ENCODE measurements around the gene SPTSSB.

SPTSSB gene

GRCh38 chr3:161320837-161321236 is 50.5 kb downstream of the SPTSSB start:
- no peak for TF ChIP-seq CTCF (IDR thresholded peaks at IDR 0.05; ENCODE audit: control insufficient read depth, insufficient read depth, low read depth, low read length, missing control alignments)
- no peak for DNase-seq (ENCODE audit: low read depth)
- H3K4me3 ChIP-seq (ENCODE audit: control insufficient read depth, low read depth, low read length) = no peak overlapping the region

GRCh38 chr3:161319867-161320266 is 51.5 kb downstream of the SPTSSB start:
- DNase-seq (ENCODE audit: low read depth) = no peak
- no peak for TF ChIP-seq CTCF (IDR thresholded peaks at IDR 0.05; ENCODE audit: control insufficient read depth, insufficient read depth, low read depth, low read length, missing control alignments)
- no peak overlapping the region for H3K4me3 ChIP-seq (ENCODE audit: control insufficient read depth, low read depth, low read length)

- no peak overlapping the region for H3K4me3 ChIP-seq (ENCODE audit: control insufficient read depth, low read depth, low read length)
- no peak for TF ChIP-seq CTCF (IDR thresholded peaks at IDR 0.05; ENCODE audit: control insufficient read depth, insufficient read depth, low read depth, low read length, missing control alignments)
- DNase-seq (ENCODE audit: low read depth) = no peak
These were observed 54.2 kb downstream of the SPTSSB start for GRCh38 chr3:161317077-161317476.

GRCh38 chr3:161316006-161316689 is 55.2 kb downstream of the SPTSSB start:
- no peak for DNase-seq (ENCODE audit: low read depth)
- no peak for TF ChIP-seq CTCF (IDR thresholded peaks at IDR 0.05; ENCODE audit: control insufficient read depth, insufficient read depth, low read depth, low read length, missing control alignments)
- H3K4me3 ChIP-seq (ENCODE audit: control insufficient read depth, low read depth, low read length) = no peak overlapping the region

GRCh38 chr3:161314836-161315395 is 56.4 kb downstream of the SPTSSB start:
- TF ChIP-seq CTCF (IDR thresholded peaks at IDR 0.05; ENCODE audit: control insufficient read depth, insufficient read depth, low read depth, low read length, missing control alignments) = no peak
- H3K4me3 ChIP-seq (ENCODE audit: control insufficient read depth, low read depth, low read length) = no peak overlapping the region
- DNase-seq (ENCODE audit: low read depth) = no peak

- no peak overlapping the region for H3K4me3 ChIP-seq (ENCODE audit: control insufficient read depth, low read depth, low read length)
- no peak for TF ChIP-seq CTCF (IDR thresholded peaks at IDR 0.05; ENCODE audit: control insufficient read depth, insufficient read depth, low read depth, low read length, missing control alignments)
- DNase-seq (ENCODE audit: low read depth) = no peak
These were observed 60.5 kb downstream of the SPTSSB start for GRCh38 chr3:161310649-161311423.

Measured in AG09309 (cell line).